ENCODE measurements around the gene SETD5.

- TF ChIP-seq CTCF (optimal IDR thresholded peaks at IDR 0.05 in 1 of 3, IDR thresholded peaks at IDR 0.05 in 1 of 3, conservative IDR thresholded peaks at IDR 0.05 in 1 of 3; ENCODE audit: extremely low read depth in 1 of 3, insufficient read depth in 2 of 3, low read length in 3 of 3) (no peak), EZH2 (IDR thresholded peaks at IDR 0.05; ENCODE audit: low read length) (no peak)
These were observed 127.7 kb downstream of the SETD5 start for GRCh38 chr3:9525078-9525477.
